Measurements from ENCODE around the gene TNNI2.

DNA sequence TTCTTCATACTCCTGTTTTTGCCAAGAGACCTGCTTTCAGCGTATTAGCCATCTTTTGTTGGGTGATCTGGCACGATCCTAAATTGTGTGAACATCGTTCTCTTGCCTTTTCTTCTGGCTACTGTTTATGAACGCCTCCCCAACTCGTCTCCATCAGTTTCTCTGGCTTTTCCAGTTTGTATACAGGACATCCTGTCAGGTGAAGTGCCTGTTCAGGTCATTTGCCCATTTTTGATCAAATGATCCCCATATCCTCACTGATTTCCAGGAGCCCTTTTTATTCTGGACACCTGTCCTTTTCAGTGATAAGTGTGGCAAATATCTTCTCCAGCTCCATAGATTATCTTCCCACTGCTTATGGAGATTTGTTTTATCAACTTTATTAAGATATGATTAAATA is 26.5 kb upstream of the TNNI2 start:
- TF ChIP-seq, protein P1, sequence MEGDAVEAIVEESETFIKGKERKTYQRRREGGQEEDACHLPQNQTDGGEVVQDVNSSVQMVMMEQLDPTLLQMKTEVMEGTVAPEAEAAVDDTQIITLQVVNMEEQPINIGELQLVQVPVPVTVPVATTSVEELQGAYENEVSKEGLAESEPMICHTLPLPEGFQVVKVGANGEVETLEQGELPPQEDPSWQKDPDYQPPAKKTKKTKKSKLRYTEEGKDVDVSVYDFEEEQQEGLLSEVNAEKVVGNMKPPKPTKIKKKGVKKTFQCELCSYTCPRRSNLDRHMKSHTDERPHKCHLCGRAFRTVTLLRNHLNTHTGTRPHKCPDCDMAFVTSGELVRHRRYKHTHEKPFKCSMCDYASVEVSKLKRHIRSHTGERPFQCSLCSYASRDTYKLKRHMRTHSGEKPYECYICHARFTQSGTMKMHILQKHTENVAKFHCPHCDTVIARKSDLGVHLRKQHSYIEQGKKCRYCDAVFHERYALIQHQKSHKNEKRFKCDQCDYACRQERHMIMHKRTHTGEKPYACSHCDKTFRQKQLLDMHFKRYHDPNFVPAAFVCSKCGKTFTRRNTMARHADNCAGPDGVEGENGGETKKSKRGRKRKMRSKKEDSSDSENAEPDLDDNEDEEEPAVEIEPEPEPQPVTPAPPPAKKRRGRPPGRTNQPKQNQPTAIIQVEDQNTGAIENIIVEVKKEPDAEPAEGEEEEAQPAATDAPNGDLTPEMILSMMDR (IDR thresholded peaks at IDR 0.05; ENCODE audit: low read length) = no peak
- TF ChIP-seq EZH2 (optimal IDR thresholded peaks at IDR 0.05; ENCODE audit: low read depth, low read length) (no peak), EZH2phosphoT487 (IDR thresholded peaks at IDR 0.05; ENCODE audit: low read length) (no peak)
